Endothelial cell of umbilical vein (primary cell): ENCODE data around the gene TRPM3. TPM values are rescaled to one million over a fixed set of nuclear protein-coding genes. Genes with fewer than 3 reads are reported as not detected.

Source experiments
- BruUV-seq: library from RNA; stranded (reverse); fragments of 400-500 nt; replicated peaks from 2 replicates; lab custom pipeline; 2021; lab: Mats Ljungman, UMichigan
- CTCF ChIA-PET: fragments of 300-600, 350-600 bp; sonication (Branson Sonifier 250); formaldehyde crosslinking; loops from one replicate; lab custom pipeline; 2021; ENCODE audit warnings: antibody characterized with exemption, inconsistent platforms; lab: Charles Lee
- POLR2A ChIA-PET: fragments of 300-600, 350-600 bp; sonication (Branson Sonifier 250); formaldehyde crosslinking; loops from one replicate; lab custom pipeline; 2021; ENCODE audit warnings: antibody characterized with exemption, inconsistent platforms; lab: Charles Lee
- DNase-seq: peaks from one replicate; pipeline ENCODE4 v3.0.0-alpha.2; 2011; ENCODE audit warnings: low read depth, low spot score
- FAIRE-seq: peaks from 2 replicates; lab custom pipeline; 2011; peaks lifted over from hg19 to GRCh38; lab: Jason Lieb, UNC
- H2AFZ ChIP-seq: 2 replicates; pipeline ENCODE4 v1.6.0; 2012; ENCODE audit warnings: low read depth, low read length, control low read depth, inconsistent platforms
- H3K27ac ChIP-seq: 2 replicates; pipeline ENCODE4 v1.5.1; 2011; ENCODE audit warnings: low read depth, mild to moderate bottlenecking, control low read depth, low read length, moderate library complexity; ENCODE audit not compliant: insufficient read depth
- H3K27me3 ChIP-seq, 2 experiments: 2 replicates each; pipeline versions ENCODE4 v1.6.0 to v1.6.1; 2011; ENCODE audit warnings: low read length in 2 of 2, mixed read lengths in 1 of 2; ENCODE audit not compliant: control insufficient read depth in 2 of 2, insufficient read depth in 2 of 2
- H3K36me3 ChIP-seq, 2 experiments: 2 replicates in 1 of 2; 3 replicates in 1 of 2; pipeline ENCODE4 v1.5.1; 2011; ENCODE audit warnings: low read length in 2 of 2, mild to moderate bottlenecking in 1 of 2, moderate library complexity in 1 of 2; ENCODE audit not compliant: control insufficient read depth in 2 of 2, insufficient read depth in 2 of 2; ENCODE audit errors: extremely low read depth in 1 of 2
- H3K4me1 ChIP-seq: 3 replicates; pipeline ENCODE4 v1.5.1; 2011; ENCODE audit warnings: mild to moderate bottlenecking, low read length; ENCODE audit not compliant: control insufficient read depth, insufficient read depth; ENCODE audit errors: extremely low read depth
- H3K4me2 ChIP-seq: 2 replicates; pipeline ENCODE4 v1.6.1; 2011; ENCODE audit warnings: low read length, control low read depth, mixed read lengths; ENCODE audit not compliant: insufficient read depth
- H3K4me3 ChIP-seq, 3 experiments: fragments of 200-600 bp in 1 of 3; sonication (generic), shearing (Covaris generic) in 1 of 3; replicated peaks in 1 of 3; 2 replicates each; pipeline ENCODE4 v1.5.1; 2011 to 2016; ENCODE audit warnings: control low read depth in 3 of 3, low read length in 3 of 3, mild to moderate bottlenecking in 2 of 3, inconsistent platforms in 1 of 3, low read depth in 1 of 3, moderate library complexity in 1 of 3; ENCODE audit not compliant: insufficient read depth in 1 of 3
- H3K79me2 ChIP-seq: 2 replicates; pipeline ENCODE4 v1.6.0; 2012; ENCODE audit warnings: low read length, inconsistent platforms; ENCODE audit not compliant: control insufficient read depth, insufficient read depth
- H3K9ac ChIP-seq: replicated peaks from 2 replicates; pipeline ENCODE3; 2011; ENCODE audit warnings: low read length, control low read depth; ENCODE audit not compliant: insufficient read depth; ENCODE audit errors: extremely low read depth
- H3K9me1 ChIP-seq: replicated peaks from 3 replicates; pipeline ENCODE4 v1.6.0; 2011; ENCODE audit warnings: mild to moderate bottlenecking, low read length; ENCODE audit not compliant: control insufficient read depth, insufficient read depth; ENCODE audit errors: extremely low read depth
- H3K9me3 ChIP-seq: replicated peaks from 2 replicates; pipeline ENCODE4 v1.5.1; 2012; ENCODE audit warnings: low read length, inconsistent platforms; ENCODE audit not compliant: control insufficient read depth, insufficient read depth
- H4K20me1 ChIP-seq: replicated peaks from 2 replicates; pipeline ENCODE3; 2011; ENCODE audit warnings: mild to moderate bottlenecking, low read length; ENCODE audit not compliant: control insufficient read depth, insufficient read depth; ENCODE audit errors: extremely low read depth
- CTCF ChIP-seq, 2 donors: IDR thresholded peaks; 1 replicate in 1 of 2; 2 replicates in 1 of 2; pipeline ENCODE4 v1.5.1; 2011; ENCODE audit warnings: low read length in 2 of 2, mild to moderate bottlenecking in 2 of 2, moderate library complexity in 2 of 2, control low read depth in 1 of 2, inconsistent platforms in 1 of 2, low read depth in 1 of 2; ENCODE audit not compliant: insufficient read depth in 1 of 2; ENCODE audit errors: extremely low read depth in 1 of 2
- EZH2 ChIP-seq: IDR thresholded peaks from 2 replicates; pipeline ENCODE4 v1.6.1; 2012; ENCODE audit warnings: borderline replicate concordance, low read depth, mild to moderate bottlenecking, moderate library complexity, low read length, inconsistent platforms; ENCODE audit not compliant: severe bottlenecking
- FOS ChIP-seq: IDR thresholded peaks from 2 replicates; pipeline ENCODE4 v1.6.1; 2011; ENCODE audit warnings: mild to moderate bottlenecking, low read length, moderate library complexity, borderline replicate concordance; ENCODE audit not compliant: insufficient read depth
- GATA2 ChIP-seq: IDR thresholded peaks from 2 replicates; pipeline ENCODE4 v1.7.0; 2011; ENCODE audit warnings: low read depth, mild to moderate bottlenecking, moderate library complexity, mixed read lengths, low read length; ENCODE audit not compliant: insufficient read length, insufficient read depth
- JUN ChIP-seq: IDR thresholded peaks from 2 replicates; pipeline ENCODE4 v1.6.1; 2011; ENCODE audit warnings: borderline replicate concordance, low read depth; ENCODE audit not compliant: insufficient read length, insufficient read depth
- MAX ChIP-seq: IDR thresholded peaks from 2 replicates; pipeline ENCODE4 v1.6.1; 2011; ENCODE audit not compliant: insufficient read depth, insufficient read length
- MYC ChIP-seq: IDR thresholded peaks from one replicate; pipeline ENCODE4 v1.6.1; 2011; ENCODE audit warnings: mild to moderate bottlenecking, low read depth, low read length
- POLR2A ChIP-seq: IDR thresholded peaks from 2 replicates; pipeline ENCODE4 v1.6.1; 2012; ENCODE audit warnings: low read depth, mild to moderate bottlenecking, control low read depth, low read length
- POLR2AphosphoS5 ChIP-seq: IDR thresholded peaks from 2 replicates; pipeline ENCODE4 v1.6.1; 2012; ENCODE audit warnings: low read depth, mild to moderate bottlenecking, control low read depth, low read length, moderate library complexity; ENCODE audit not compliant: insufficient read depth
- dilution Hi-C: fragments of 300-500 bp; cut with MboI; formaldehyde crosslinking; loops from one replicate; pipeline ENCODE4 v1.15.0; 2019; ENCODE audit warnings: low sequenced_read_pairs; ENCODE audit not compliant: extremely low pct_ligation_motif_present
- intact Hi-C: fragments of 100-400 bp; cut with micrococcal nuclease; formaldehyde crosslinking; loops from one replicate; pipeline ENCODE4 v1.10.0; 2022
- polyA plus RNA-seq, 4 experiments: library from polyadenylated mRNA; depleted of rRNA in 3 of 4; stranded (reverse) in 3 of 4; unstranded in 1 of 4; fragments of >200 nt; gene quantifications; 2 replicates each; pipeline versions ENCODE4 v1.2.1 to v1.2.3, GENCODE V29; 2011 to 2012; ENCODE audit warnings: missing spikeins in 1 of 4
- total RNA-seq: library from RNA; stranded (reverse); gene quantifications from 2 replicates; pipeline ENCODE4 v1.2.3, GENCODE V29; 2021

Gene TRPM3
- total and polyA plus RNA-seq, 2 donors (not counting 3 experiments of a cell fraction or from before 2014, with no cell fraction given): 0.17 to 0.33 TPM

GRCh38 chr9:70618784-70619183 lies 502.6 kb downstream of the TRPM3 start:
- dilution Hi-C loops: no loop called here
- Histone ChIP-seq H3K36me3 (no peaks in the 10 kb centered on the region), H2AFZ (no peak overlapping the region), H3K4me2 (no peak overlapping the region), H3K9me1 (no peaks in the 10 kb centered on the region), H3K4me3 (no peak overlapping the region), H3K9ac (no peak overlapping the region), H3K27me3 (peaks cover 0 to 4% of the 10 kb centered on the region in 2 experiments), H4K20me1 (no peaks in the 10 kb centered on the region), H3K27ac (no peak overlapping the region), H3K9me3 (no peaks in the 10 kb centered on the region), H3K4me1 (no peaks in the 10 kb centered on the region), H3K79me2 (no peaks in the 10 kb centered on the region)
- DNase-seq: no peak
- POLR2A ChIA-PET: no interaction called here
- no TSS peak for BruUV-seq
- no peak for FAIRE-seq
- no peak for TF ChIP-seq POLR2AphosphoS5
- no peak for TF ChIP-seq MYC
- TF ChIP-seq JUN: no peak
- no peak for TF ChIP-seq CTCF (IDR thresholded peaks at IDR 0.05; ENCODE audit: extremely low read depth in 1 of 2, insufficient read depth in 1 of 2, low read depth in 1 of 2, low read length in 2 of 2)
- TF ChIP-seq GATA2: no peak
- TF ChIP-seq MAX: no peak
- TF ChIP-seq FOS: no peak
- no peak for TF ChIP-seq EZH2
- TF ChIP-seq POLR2A: no peak
- CTCF ChIA-PET: no interaction called here
- intact Hi-C loops: no loop called here
